Testis (tissue), 2 donors: ENCODE results near the gene EFHD1.

Experiments
- CTCF ChIP-seq, 3 experiments: fragments of 450-650 bp in 2 of 3; fragments of 200-600 bp in 1 of 3; sonication (generic) in 1 of 3; IDR thresholded peaks; one replicate each; pipeline ENCODE4 v1.5.1; 2016 to 2019; ENCODE audit warnings: antibody characterized with exemption in 3 of 3, mild to moderate bottlenecking in 2 of 3, moderate library complexity in 1 of 3
- POLR2A ChIP-seq: fragments of 450-650 bp; IDR thresholded peaks from one replicate; pipeline ENCODE4 v1.6.1; 2017; ENCODE audit warnings: antibody characterized with exemption, mild to moderate bottlenecking, moderate library complexity

GRCh38 chr2:232688201-232688600 is 54.8 kb downstream of the EFHD1 start:
- TF ChIP-seq CTCF (IDR thresholded peaks at IDR 0.05) (no peak), POLR2A (no peak)
